ENCODE data around the gene KCNQ1. TPM values are rescaled to one million over a fixed set of nuclear protein-coding genes. Genes with fewer than 3 reads are reported as not detected.

The KCNQ1 gene
- total and polyA plus RNA-seq, 4 donors, result 15.4 to 41.7 (median 26.2) TPM

GRCh38 chr11:2409126-2409525 lies 35.7 kb upstream of the KCNQ1 start:
- no peak for TF ChIP-seq CTCF (IDR thresholded peaks at IDR 0.05; ENCODE audit: control extremely low read depth, extremely low read depth)
- Histone ChIP-seq H3K27me3 (ENCODE audit: control insufficient read depth in 3 of 3, insufficient read depth in 3 of 3, low read length in 2 of 3) (no peaks in the 10 kb centered on the region), H3K27ac (ENCODE audit: low read depth in 1 of 2, low read length in 1 of 2) (no peak overlapping the region), H3K36me3 (ENCODE audit: control insufficient read depth in 4 of 4, insufficient read depth in 4 of 4, low read length in 4 of 4) (peaks cover 0 to 3% (median 0%) of the 10 kb centered on the region in 4 donors), H3K4me1 (ENCODE audit: control insufficient read depth in 5 of 5, insufficient read depth in 5 of 5, low read length in 5 of 5) (peaks cover 0 to 31% (median 6%) of the 10 kb centered on the region in 5 donors), H3K4me3 (no peak overlapping the region), H3K9ac (ENCODE audit: insufficient read depth in 1 of 2, low read length in 2 of 2) (peak overlapping the region in 1 of 2 donors; percentile 51), H3K9me3 (ENCODE audit: control insufficient read depth in 4 of 4, insufficient read depth in 3 of 4, low read length in 3 of 4) (no peaks in the 10 kb centered on the region)
- WGBS, 2 donors, result 64 to 81% methylated on average over 16 of the region's 16 CpGs
- DNase-seq (peak; percentile 66 to 79 (median 70)), ATAC-seq (ENCODE audit: insufficient read depth, low FRiP score) (no peak)

- Histone ChIP-seq H3K4me3 (no peak overlapping the region), H3K4me1 (ENCODE audit: control insufficient read depth in 5 of 5, insufficient read depth in 5 of 5, low read length in 5 of 5) (peaks cover 0 to 31% (median 6%) of the 10 kb centered on the region in 5 donors), H3K27ac (ENCODE audit: low read depth in 1 of 2, low read length in 1 of 2) (no peak overlapping the region), H3K27me3 (ENCODE audit: control insufficient read depth in 3 of 3, insufficient read depth in 3 of 3, low read length in 2 of 3) (no peaks in the 10 kb centered on the region), H3K9ac (ENCODE audit: insufficient read depth in 1 of 2, low read length in 2 of 2) (peak overlapping the region in 1 of 2 donors; percentile 29), H3K9me3 (ENCODE audit: control insufficient read depth in 4 of 4, insufficient read depth in 3 of 4, low read length in 3 of 4) (no peaks in the 10 kb centered on the region), H3K36me3 (ENCODE audit: control insufficient read depth in 4 of 4, insufficient read depth in 4 of 4, low read length in 4 of 4) (no peaks in the 10 kb centered on the region)
- ATAC-seq (ENCODE audit: insufficient read depth, low FRiP score) (no peak), DNase-seq (peak; percentile 65 to 72 (median 71))
- 54 to 67% methylated on average over 42 of the region's 42 CpGs for WGBS, 2 donors
- no peak for TF ChIP-seq CTCF (IDR thresholded peaks at IDR 0.05; ENCODE audit: control extremely low read depth, extremely low read depth)
These were observed 35.0 kb upstream of the KCNQ1 start for GRCh38 chr11:2409611-2410468.

GRCh38 chr11:2410616-2411015 lies 34.2 kb upstream of the KCNQ1 start:
- H3K27ac ChIP-seq (ENCODE audit: low read depth in 1 of 2, low read length in 1 of 2), result no peak overlapping the region
- ATAC-seq (ENCODE audit: insufficient read depth, low FRiP score), result no peak
- H3K4me1 ChIP-seq (ENCODE audit: control insufficient read depth in 5 of 5, insufficient read depth in 5 of 5, low read length in 5 of 5), result peaks cover 0 to 31% (median 6%) of the 10 kb centered on the region in 5 donors
- 85 to 95% methylated on average over 9 of the region's 9 CpGs for WGBS, 2 donors
- no peak overlapping the region for H3K4me3 ChIP-seq
- no peaks in the 10 kb centered on the region for H3K27me3 ChIP-seq (ENCODE audit: control insufficient read depth in 3 of 3, insufficient read depth in 3 of 3, low read length in 2 of 3)
- no peak overlapping the region for H3K9ac ChIP-seq (ENCODE audit: insufficient read depth in 1 of 2, low read length in 2 of 2)
- no peak for TF ChIP-seq CTCF (IDR thresholded peaks at IDR 0.05; ENCODE audit: control extremely low read depth, extremely low read depth)
- peak in 1 of 3 donors; percentile 20 for DNase-seq
- H3K36me3 ChIP-seq (ENCODE audit: control insufficient read depth in 4 of 4, insufficient read depth in 4 of 4, low read length in 4 of 4), result no peaks in the 10 kb centered on the region
- no peaks in the 10 kb centered on the region for H3K9me3 ChIP-seq (ENCODE audit: control insufficient read depth in 4 of 4, insufficient read depth in 3 of 4, low read length in 3 of 4)
